ENCODE measurements around the gene LSM3.

LSM3 gene

DNA sequence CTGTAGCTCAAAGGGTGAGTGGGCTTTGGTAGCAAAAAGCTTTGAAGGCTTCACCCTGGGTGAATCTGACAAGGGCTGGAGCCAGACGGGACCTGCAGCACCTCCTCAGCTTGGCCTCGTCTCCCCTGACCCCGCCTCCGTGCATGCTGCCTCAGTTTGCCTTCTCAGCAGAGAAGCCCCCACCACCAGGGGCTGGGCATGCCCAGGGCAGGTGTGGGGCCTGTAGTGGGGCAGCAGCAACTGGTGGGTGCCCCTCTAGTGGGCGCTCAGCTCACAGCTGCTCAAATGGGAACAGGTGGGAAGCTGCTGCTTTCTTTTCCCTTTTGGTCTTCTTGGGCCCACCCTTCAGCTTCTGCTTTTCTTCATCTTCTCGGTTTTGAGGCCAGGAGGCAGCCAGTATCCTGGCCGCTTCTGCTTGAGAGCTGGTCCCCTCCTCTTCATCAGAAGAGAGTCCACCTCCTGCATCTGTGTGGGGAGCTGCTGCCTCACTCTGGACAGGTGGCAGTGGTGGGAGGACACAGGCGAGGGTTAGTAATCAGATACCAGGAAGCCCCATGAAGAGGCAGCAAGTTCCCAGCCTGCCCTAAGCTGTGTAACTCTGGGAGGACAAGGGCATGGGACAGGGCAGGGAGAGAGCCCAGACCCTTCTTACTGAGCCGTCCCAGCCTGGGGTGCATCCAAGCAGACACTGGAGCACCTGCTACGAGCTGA, 32.8 kb upstream of the LSM3 start:
- no peak overlapping the region for H2AFZ ChIP-seq (ENCODE audit: low read length)
- H3K4me1 ChIP-seq (ENCODE audit: control insufficient read depth in 2 of 2, insufficient read depth in 1 of 2, low read depth in 1 of 2, low read length in 2 of 2) = peaks cover 7 to 18% of the 10 kb centered on the region in 2 donors
- no peak for DNase-seq (ENCODE audit: low spot score)
- no peak overlapping the region for H2BK12ac ChIP-seq (ENCODE audit: low read length)
- no peak overlapping the region for H3K27ac ChIP-seq (replicated peaks; ENCODE audit: low read length)
- H3K36me3 ChIP-seq (replicated peaks in 1 of 2; ENCODE audit: control insufficient read depth in 2 of 2, insufficient read depth in 2 of 2, low read length in 2 of 2) = peaks cover 22 to 85% of the 10 kb centered on the region in 2 donors
- H3K4me3 ChIP-seq (ENCODE audit: low read length in 2 of 2) = no peak overlapping the region
- no peaks in the 10 kb centered on the region for H3K9me3 ChIP-seq (replicated peaks in 1 of 2; ENCODE audit: control insufficient read depth in 2 of 2, insufficient read depth in 1 of 2, low read depth in 1 of 2, low read length in 2 of 2)
- WGBS, 2 donors (ENCODE audit: extremely low coverage in 2 of 2, insufficient read length in 2 of 2, insufficient replicate concordance in 1 of 2) = no CpG with 5 or more reads among the region's 10 CpGs
- H3K18ac ChIP-seq (ENCODE audit: low read length) = peak overlapping the region; percentile 24
- no peaks in the 10 kb centered on the region for H3K79me1 ChIP-seq (ENCODE audit: low read depth, low read length)
- H3K23ac ChIP-seq (ENCODE audit: low read depth, low read length, poor library complexity) = no peak overlapping the region
- no peak overlapping the region for H2BK5ac ChIP-seq (ENCODE audit: low read length)
- no peak overlapping the region for H3K14ac ChIP-seq (ENCODE audit: low read length)
- H4K91ac ChIP-seq (ENCODE audit: low read depth, low read length, poor library complexity) = no peak overlapping the region
- H3K4ac ChIP-seq (ENCODE audit: low read length) = no peak overlapping the region
- H3K4me2 ChIP-seq (ENCODE audit: insufficient read depth, low read length, poor library complexity, severe bottlenecking) = no peak overlapping the region
- H3K27me3 ChIP-seq (ENCODE audit: control insufficient read depth in 3 of 3, insufficient read depth in 3 of 3, low read depth in 1 of 3, low read length in 3 of 3) = no peaks in the 10 kb centered on the region
- no peak overlapping the region for H2BK15ac ChIP-seq (ENCODE audit: low read length)
- no peak overlapping the region for H4K8ac ChIP-seq (ENCODE audit: low read depth, low read length)
- peak overlapping the region; percentile 6 for H2BK120ac ChIP-seq (ENCODE audit: low read depth, low read length)
- peak overlapping the region; percentile 78 for H3K9ac ChIP-seq (ENCODE audit: low read depth, low read length, poor library complexity)
- no peak overlapping the region for H2AK5ac ChIP-seq (ENCODE audit: low read depth, low read length)

DNA sequence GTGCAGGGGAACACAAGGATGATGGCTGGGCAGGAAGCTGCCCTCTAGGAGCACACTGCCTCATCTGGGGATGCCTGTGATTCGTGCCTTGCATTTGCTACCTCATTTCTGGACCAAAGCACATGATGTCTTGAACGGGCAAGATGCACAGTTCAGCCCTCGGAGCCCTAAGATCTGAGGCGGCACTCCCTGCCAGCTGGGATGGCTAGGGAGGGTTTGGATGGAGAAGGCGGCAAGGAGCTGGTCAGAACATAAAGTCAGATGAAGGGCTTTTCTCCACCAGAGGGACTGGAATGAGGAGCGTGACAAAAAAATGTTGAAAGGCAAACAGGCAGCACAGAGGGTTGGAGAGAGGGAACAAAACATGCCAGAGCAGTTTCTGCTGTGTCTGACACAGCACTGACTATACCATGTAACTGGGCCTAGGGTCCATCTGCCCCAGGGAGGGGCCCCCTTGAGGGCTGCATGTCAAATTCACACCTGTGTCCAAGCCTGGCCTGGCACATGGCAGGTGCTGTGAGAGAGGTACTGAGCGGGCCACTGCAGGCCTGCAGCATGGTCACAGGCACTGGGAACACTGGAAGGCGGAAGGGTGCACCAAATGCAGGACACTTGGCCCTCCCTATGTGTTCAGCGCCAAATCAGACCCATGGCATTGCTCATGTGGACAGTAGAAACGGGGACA, 32.1 kb upstream of the LSM3 start:
- Histone ChIP-seq H2BK15ac (ENCODE audit: low read length) (no peak overlapping the region), H3K9me3 (replicated peaks in 1 of 2; ENCODE audit: control insufficient read depth in 2 of 2, insufficient read depth in 1 of 2, low read depth in 1 of 2, low read length in 2 of 2) (no peaks in the 10 kb centered on the region), H4K8ac (ENCODE audit: low read depth, low read length) (no peak overlapping the region), H2BK120ac (ENCODE audit: low read depth, low read length) (peak overlapping the region; percentile 6), H3K27ac (replicated peaks; ENCODE audit: low read length) (no peak overlapping the region), H3K4me1 (ENCODE audit: control insufficient read depth in 2 of 2, insufficient read depth in 1 of 2, low read depth in 1 of 2, low read length in 2 of 2) (peaks cover 7 to 18% of the 10 kb centered on the region in 2 donors), H3K4me3 (ENCODE audit: low read length in 2 of 2) (no peak overlapping the region), H3K4me2 (ENCODE audit: insufficient read depth, low read length, poor library complexity, severe bottlenecking) (no peak overlapping the region), H2AK5ac (ENCODE audit: low read depth, low read length) (no peak overlapping the region), H3K14ac (ENCODE audit: low read length) (no peak overlapping the region), H3K23ac (ENCODE audit: low read depth, low read length, poor library complexity) (no peak overlapping the region), H3K36me3 (replicated peaks in 1 of 2; ENCODE audit: control insufficient read depth in 2 of 2, insufficient read depth in 2 of 2, low read length in 2 of 2) (peaks cover 22 to 83% of the 10 kb centered on the region in 2 donors), H3K18ac (ENCODE audit: low read length) (no peak overlapping the region), H2BK12ac (ENCODE audit: low read length) (no peak overlapping the region), H3K27me3 (ENCODE audit: control insufficient read depth in 3 of 3, insufficient read depth in 3 of 3, low read depth in 1 of 3, low read length in 3 of 3) (no peaks in the 10 kb centered on the region), H2AFZ (ENCODE audit: low read length) (no peak overlapping the region), H3K9ac (ENCODE audit: low read depth, low read length, poor library complexity) (peak overlapping the region; percentile 78), H3K4ac (ENCODE audit: low read length) (no peak overlapping the region), H4K91ac (ENCODE audit: low read depth, low read length, poor library complexity) (no peak overlapping the region), H3K79me1 (ENCODE audit: low read depth, low read length) (no peaks in the 10 kb centered on the region), H2BK5ac (ENCODE audit: low read length) (peak overlapping the region; percentile 47)
- DNase-seq (ENCODE audit: low spot score) = no peak
- no CpG with 5 or more reads among the region's 10 CpGs for WGBS, 2 donors (ENCODE audit: extremely low coverage in 2 of 2, insufficient read length in 2 of 2, insufficient replicate concordance in 1 of 2)

DNA sequence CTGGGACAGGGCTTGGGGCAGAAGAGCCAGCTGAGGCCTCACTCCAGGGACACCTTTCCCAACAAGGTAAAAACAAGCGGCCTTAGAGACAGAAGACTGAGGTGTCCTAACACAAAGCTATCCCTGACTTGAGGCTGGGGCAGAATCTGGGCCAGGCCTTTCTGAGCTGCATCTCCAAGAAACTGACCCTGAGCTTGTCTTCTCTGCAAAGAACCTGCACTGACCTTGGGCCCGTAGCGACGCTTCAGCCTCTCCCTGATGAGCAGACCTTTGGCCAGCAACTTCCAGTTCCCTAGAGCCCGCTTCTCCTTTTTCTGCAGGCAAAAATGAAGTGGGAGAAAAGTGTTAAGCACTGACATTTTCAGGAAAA, 31.6 kb upstream of the LSM3 start:
- Histone ChIP-seq H3K9me3 (replicated peaks in 1 of 2; ENCODE audit: control insufficient read depth in 2 of 2, insufficient read depth in 1 of 2, low read depth in 1 of 2, low read length in 2 of 2) (no peaks in the 10 kb centered on the region), H4K8ac (ENCODE audit: low read depth, low read length) (no peak overlapping the region), H3K4me2 (ENCODE audit: insufficient read depth, low read length, poor library complexity, severe bottlenecking) (no peak overlapping the region), H3K14ac (ENCODE audit: low read length) (no peak overlapping the region), H3K4ac (ENCODE audit: low read length) (no peak overlapping the region), H3K4me1 (ENCODE audit: control insufficient read depth in 2 of 2, insufficient read depth in 1 of 2, low read depth in 1 of 2, low read length in 2 of 2) (peaks cover 7 to 18% of the 10 kb centered on the region in 2 donors), H2BK120ac (ENCODE audit: low read depth, low read length) (no peak overlapping the region), H2BK5ac (ENCODE audit: low read length) (peak overlapping the region; percentile 47), H2BK15ac (ENCODE audit: low read length) (no peak overlapping the region), H3K79me1 (ENCODE audit: low read depth, low read length) (no peaks in the 10 kb centered on the region), H3K27ac (replicated peaks; ENCODE audit: low read length) (no peak overlapping the region), H2AFZ (ENCODE audit: low read length) (no peak overlapping the region), H3K36me3 (replicated peaks in 1 of 2; ENCODE audit: control insufficient read depth in 2 of 2, insufficient read depth in 2 of 2, low read length in 2 of 2) (peaks cover 19 to 83% of the 10 kb centered on the region in 2 donors), H3K23ac (ENCODE audit: low read depth, low read length, poor library complexity) (no peak overlapping the region), H4K91ac (ENCODE audit: low read depth, low read length, poor library complexity) (no peak overlapping the region), H2AK5ac (ENCODE audit: low read depth, low read length) (no peak overlapping the region), H3K18ac (ENCODE audit: low read length) (no peak overlapping the region), H3K4me3 (ENCODE audit: low read length in 2 of 2) (no peak overlapping the region), H3K9ac (ENCODE audit: low read depth, low read length, poor library complexity) (peak overlapping the region; percentile 50), H3K27me3 (ENCODE audit: control insufficient read depth in 3 of 3, insufficient read depth in 3 of 3, low read depth in 1 of 3, low read length in 3 of 3) (no peaks in the 10 kb centered on the region), H2BK12ac (ENCODE audit: low read length) (no peak overlapping the region)
- no CpG with 5 or more reads among the region's 5 CpGs for WGBS, 2 donors (ENCODE audit: extremely low coverage in 2 of 2, insufficient read length in 2 of 2, insufficient replicate concordance in 1 of 2)
- no peak for DNase-seq (ENCODE audit: low spot score)

DNA sequence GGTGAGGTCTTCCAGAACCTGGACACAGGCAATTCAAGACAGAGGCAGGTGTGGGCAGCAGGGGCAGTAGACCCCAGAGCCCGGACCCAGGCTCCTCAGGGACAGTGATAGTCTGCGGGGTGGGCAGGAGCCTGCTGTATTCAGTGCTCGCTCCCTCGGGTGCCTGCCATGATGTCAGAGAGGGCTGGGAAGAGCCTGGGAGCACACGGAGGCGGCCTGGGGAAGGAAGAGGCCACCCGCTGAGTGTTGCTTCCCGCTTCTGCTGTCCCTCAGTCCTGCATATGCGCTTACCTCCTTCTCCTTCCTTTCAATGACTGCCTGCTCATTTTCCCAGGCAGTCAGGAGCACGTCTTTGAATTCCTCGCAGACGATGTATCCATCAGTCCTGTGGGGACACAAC, 31.0 kb upstream of the LSM3 start:
- no peak overlapping the region for H2BK5ac ChIP-seq (ENCODE audit: low read length)
- H3K27me3 ChIP-seq (ENCODE audit: control insufficient read depth in 3 of 3, insufficient read depth in 3 of 3, low read depth in 1 of 3, low read length in 3 of 3) = no peaks in the 10 kb centered on the region
- no peak overlapping the region for H4K8ac ChIP-seq (ENCODE audit: low read depth, low read length)
- H3K27ac ChIP-seq (replicated peaks; ENCODE audit: low read length) = no peak overlapping the region
- H3K4ac ChIP-seq (ENCODE audit: low read length) = no peak overlapping the region
- H3K9me3 ChIP-seq (replicated peaks in 1 of 2; ENCODE audit: control insufficient read depth in 2 of 2, insufficient read depth in 1 of 2, low read depth in 1 of 2, low read length in 2 of 2) = no peaks in the 10 kb centered on the region
- no peak overlapping the region for H3K14ac ChIP-seq (ENCODE audit: low read length)
- no peak overlapping the region for H2BK120ac ChIP-seq (ENCODE audit: low read depth, low read length)
- no CpG with 5 or more reads among the region's 12 CpGs for WGBS, 2 donors (ENCODE audit: extremely low coverage in 2 of 2, insufficient read length in 2 of 2, insufficient replicate concordance in 1 of 2)
- DNase-seq (ENCODE audit: low spot score) = no peak
- peak overlapping the region; percentile 32 for H3K23ac ChIP-seq (ENCODE audit: low read depth, low read length, poor library complexity)
- no peak overlapping the region for H3K4me3 ChIP-seq (ENCODE audit: low read length in 2 of 2)
- no peak overlapping the region for H3K4me2 ChIP-seq (ENCODE audit: insufficient read depth, low read length, poor library complexity, severe bottlenecking)
- H4K91ac ChIP-seq (ENCODE audit: low read depth, low read length, poor library complexity) = no peak overlapping the region
- no peak overlapping the region for H2BK12ac ChIP-seq (ENCODE audit: low read length)
- no peak overlapping the region for H2AFZ ChIP-seq (ENCODE audit: low read length)
- H3K36me3 ChIP-seq (replicated peaks in 1 of 2; ENCODE audit: control insufficient read depth in 2 of 2, insufficient read depth in 2 of 2, low read length in 2 of 2) = peaks cover 22 to 83% of the 10 kb centered on the region in 2 donors
- H3K79me1 ChIP-seq (ENCODE audit: low read depth, low read length) = no peaks in the 10 kb centered on the region
- no peak overlapping the region for H2AK5ac ChIP-seq (ENCODE audit: low read depth, low read length)
- no peak overlapping the region for H2BK15ac ChIP-seq (ENCODE audit: low read length)
- no peak overlapping the region for H3K18ac ChIP-seq (ENCODE audit: low read length)
- peak overlapping the region; percentile 2 for H3K9ac ChIP-seq (ENCODE audit: low read depth, low read length, poor library complexity)
- H3K4me1 ChIP-seq (ENCODE audit: control insufficient read depth in 2 of 2, insufficient read depth in 1 of 2, low read depth in 1 of 2, low read length in 2 of 2) = peaks cover 7 to 18% of the 10 kb centered on the region in 2 donors
